ENCODE measurements around the gene BCAP31. TPM values are rescaled to one million over a fixed set of nuclear protein-coding genes. Genes with fewer than 3 reads are reported as not detected.

Gene BCAP31
- total RNA-seq, 4 donors from 2014 or later = 37.6 to 113 (median 74.4) TPM

- no peak for DNase-seq
- 89% methylated on average over 30 of the region's 30 CpGs; no CpG with 5 or more reads in 1 of the 2 donors for WGBS, 2 donors (ENCODE audit: low coverage in 1 of 2)
- Histone ChIP-seq H3K4me1 (no peaks in the 10 kb centered on the region), H3K27ac (no peak overlapping the region), H3K9me3 (no peaks in the 10 kb centered on the region), H3K4me3 (no peak overlapping the region), H3K27me3 (no peaks in the 10 kb centered on the region), H3K36me3 (no peaks in the 10 kb centered on the region)
- in situ Hi-C loops (cut with MboI; ENCODE audit: low pct_ligation_motif_present in 1 of 4, low pct_unique_long_range_greater_than_20kb in 1 of 4, low sequenced_read_pairs in 3 of 4) (no loop called here), intact Hi-C loops (cut with DNase I; ENCODE audit: low total_unique reads) (no loop called here)
- TF ChIP-seq EP300 (IDR thresholded peaks at IDR 0.05; ENCODE audit: low read depth) = no peak
These were observed 12.1 kb upstream of the BCAP31 start for GRCh38 chrX:153736071-153736820.

GRCh38 chrX:153735274-153735673, 11.1 kb upstream of the BCAP31 start:
- in situ Hi-C loops (cut with MboI; ENCODE audit: low pct_ligation_motif_present in 1 of 4, low pct_unique_long_range_greater_than_20kb in 1 of 4, low sequenced_read_pairs in 3 of 4) = no loop called here

GRCh38 chrX:153734871-153735270, 10.7 kb upstream of the BCAP31 start:
- no peak overlapping the region for H3K27ac ChIP-seq
- in situ Hi-C loops (cut with MboI; ENCODE audit: low pct_ligation_motif_present in 1 of 4, low pct_unique_long_range_greater_than_20kb in 1 of 4, low sequenced_read_pairs in 3 of 4) (no loop called here), intact Hi-C loops (cut with DNase I; ENCODE audit: low total_unique reads) (no loop called here)
- no peaks in the 10 kb centered on the region for H3K36me3 ChIP-seq
- H3K9me3 ChIP-seq = no peaks in the 10 kb centered on the region
- 83 to 88% methylated on average over 1 to 2 of the region's 2 CpGs for WGBS, 2 donors (ENCODE audit: low coverage in 1 of 2)
- DNase-seq = no peak
- no peak overlapping the region for H3K4me3 ChIP-seq
- H3K4me1 ChIP-seq = no peaks in the 10 kb centered on the region
- H3K27me3 ChIP-seq = no peaks in the 10 kb centered on the region
- TF ChIP-seq POLR2AphosphoS5 (IDR thresholded peaks at IDR 0.05) (no peak), EP300 (IDR thresholded peaks at IDR 0.05; ENCODE audit: low read depth) (no peak), CTCF (IDR thresholded peaks at IDR 0.05) (no peak), POLR2A (IDR thresholded peaks at IDR 0.05) (no peak)

More at GRCh38 chrX:153735274-153735673, 11.1 kb upstream of the BCAP31 start:
- H3K36me3 ChIP-seq = no peaks in the 10 kb centered on the region
- H3K4me3 ChIP-seq = no peak overlapping the region
- TF ChIP-seq CTCF (IDR thresholded peaks at IDR 0.05) = no peak
- no peak for TF ChIP-seq POLR2A (IDR thresholded peaks at IDR 0.05)
- TF ChIP-seq EP300 (IDR thresholded peaks at IDR 0.05; ENCODE audit: low read depth) = no peak
- no peaks in the 10 kb centered on the region for H3K9me3 ChIP-seq
- intact Hi-C loops (cut with DNase I; ENCODE audit: low total_unique reads) = no loop called here
- WGBS, 2 donors (ENCODE audit: low coverage in 1 of 2) = 78% methylated on average over 9 of the region's 9 CpGs; no CpG with 5 or more reads in 1 of the 2 donors
- no peak overlapping the region for H3K27ac ChIP-seq
- no peak for DNase-seq
- H3K27me3 ChIP-seq = no peaks in the 10 kb centered on the region
- no peaks in the 10 kb centered on the region for H3K4me1 ChIP-seq

- DNase-seq = no peak
- TF ChIP-seq POLR2AphosphoS5 (IDR thresholded peaks at IDR 0.05) = no peak
- no peak for TF ChIP-seq CTCF (IDR thresholded peaks at IDR 0.05)
- no peak for TF ChIP-seq EP300 (IDR thresholded peaks at IDR 0.05; ENCODE audit: low read depth)
- no peak for TF ChIP-seq POLR2A (IDR thresholded peaks at IDR 0.05)
- Histone ChIP-seq H3K36me3 (no peaks in the 10 kb centered on the region), H3K9me3 (no peaks in the 10 kb centered on the region), H3K4me1 (peaks cover 0 to 2% (median 0%) of the 10 kb centered on the region in 4 donors), H3K4me3 (no peak overlapping the region), H3K27ac (no peak overlapping the region), H3K27me3 (no peaks in the 10 kb centered on the region)
- 85% methylated on average over 15 of the region's 15 CpGs; no CpG with 5 or more reads in 1 of the 2 donors for WGBS, 2 donors (ENCODE audit: low coverage in 1 of 2)
- in situ Hi-C loops (cut with MboI; ENCODE audit: low pct_ligation_motif_present in 1 of 4, low pct_unique_long_range_greater_than_20kb in 1 of 4, low sequenced_read_pairs in 3 of 4) (no loop called here), intact Hi-C loops (cut with DNase I; ENCODE audit: low total_unique reads) (no loop called here)
These were observed 9.6 kb upstream of the BCAP31 start for GRCh38 chrX:153733651-153734240.

Data from transverse colon (tissue), 4 donors.